ENCODE data around the gene RPN1. TPM values are rescaled to one million over a fixed set of nuclear protein-coding genes. Genes with fewer than 3 reads are reported as not detected.

RPN1 gene
- total and polyA plus RNA-seq, 2 of the 13 experiments (the other 11 are each of a cell fraction or from before 2014, with no cell fraction given) = 290 to 342 TPM

GRCh38 chr3:128575777-128576176 lies 74.8 kb downstream of the RPN1 start:
- H3K4me2 ChIP-seq (ENCODE audit: low read depth, low read length) = peak overlapping the region; percentile 41; the same call in 1 of the 2 replicates
- H3K9ac ChIP-seq (ENCODE audit: insufficient read depth, low read depth, low read length) = no peak overlapping the region
- peaks cover 12% of the 10 kb centered on the region for H3K4me1 ChIP-seq (ENCODE audit: insufficient read depth, low read length)
- intact Hi-C loops (cut with micrococcal nuclease; ENCODE audit: unreplicated experiment) (no loop called here), in situ Hi-C loops (cut with HindIII; ENCODE audit: extremely low pct_ligation_motif_present, low pct_unique_long_range_greater_than_20kb) (no loop called here)
- H3K27me3 ChIP-seq (ENCODE audit: control insufficient read depth in 1 of 2, insufficient read depth in 2 of 2, low read length in 2 of 2) = peaks cover 5 to 61% of the 10 kb centered on the region in 2 experiments; a peak in 4 of 5 replicates
- WGBS (ENCODE audit: low lambda C conversion rate) = 28% methylated on average over 7 of the region's 12 CpGs
- peaks cover 5% of the 10 kb centered on the region; the same call in 1 of the 2 replicates for H3K9me3 ChIP-seq (ENCODE audit: low read length)
- ChIA-PET POLR2A (no interaction called here), CTCF (ENCODE audit: low intra/inter-chr PET ratio, low total read pairs) (no interaction called here)
- H3K4me3 ChIP-seq (replicated peaks in 1 of 3; ENCODE audit: insufficient read depth in 1 of 3, low read depth in 2 of 3, low read length in 3 of 3) = no peak overlapping the region; a peak in 1 of 6 replicates
- no peak for FAIRE-seq
- BruUV-seq (replicated peaks) = no TSS peak
- H3K27ac ChIP-seq (ENCODE audit: extremely low read length, insufficient read depth, low read length) = no peak overlapping the region
- H2AFZ ChIP-seq (ENCODE audit: low read length) = no peak overlapping the region
- no peak for DNase-seq (ENCODE audit: low spot score)
- no peaks in the 10 kb centered on the region for H3K36me3 ChIP-seq (replicated peaks in 1 of 2; ENCODE audit: control insufficient read depth in 1 of 2, insufficient read depth in 2 of 2, low read length in 2 of 2)
- peak; percentile 49; the same call in 2 of the 3 replicates for ATAC-seq
- H3K79me2 ChIP-seq (ENCODE audit: insufficient read depth, low read length) = no peaks in the 10 kb centered on the region
- H4K20me1 ChIP-seq (ENCODE audit: insufficient read depth, low read length) = no peaks in the 10 kb centered on the region
- no peak for TF ChIP-seq SOX13 (IDR thresholded peaks at IDR 0.05)
- peak in 1 of 2 experiments; percentile 77; a peak in 2 of 4 replicates for TF ChIP-seq SOX13 (CRISPR knock-in tag; conservative IDR thresholded peaks at IDR 0.05 in 1 of 2, IDR thresholded peaks at IDR 0.05 in 1 of 2)
- TF ChIP-seq SOX6 (IDR thresholded peaks at IDR 0.05) = no peak
- peak; percentile 59 for TF ChIP-seq SOX6 (CRISPR knock-in tag; IDR thresholded peaks at IDR 0.05)
- no peak for TF ChIP-seq TAF1 (CRISPR knock-in tag; IDR thresholded peaks at IDR 0.05)
- no peak for TF ChIP-seq ELK4 (CRISPR knock-in tag; IDR thresholded peaks at IDR 0.05; ENCODE audit: borderline replicate concordance)
- no peak for TF ChIP-seq LCORL (IDR thresholded peaks at IDR 0.05)
- no peak for TF ChIP-seq LCORL (CRISPR knock-in tag; IDR thresholded peaks at IDR 0.05)
- 0 out of 2 replicates have a peak, but pooled peaks have one; percentile 27 for TF ChIP-seq MAX (IDR thresholded peaks at IDR 0.05)
- TF ChIP-seq REXO4 (CRISPR knock-in tag; IDR thresholded peaks at IDR 0.05; ENCODE audit: borderline replicate concordance) = no peak
- TF ChIP-seq ZNF234 (CRISPR knock-in tag; conservative IDR thresholded peaks at IDR 0.05) = no peak
- peak; percentile 68; the same call in 1 of the 2 replicates for TF ChIP-seq SOX5 (CRISPR knock-in tag; IDR thresholded peaks at IDR 0.05; ENCODE audit: borderline replicate concordance)
- TF ChIP-seq ZBTB43 (CRISPR knock-in tag; conservative IDR thresholded peaks at IDR 0.05) = no peak
- TF ChIP-seq RFX3 (CRISPR knock-in tag; IDR thresholded peaks at IDR 0.05) = no peak
- no peak for TF ChIP-seq ZKSCAN1 (IDR thresholded peaks at IDR 0.05; ENCODE audit: low read length)
- peak; percentile 47; the same call in 1 of the 2 replicates for TF ChIP-seq ZNF687 (CRISPR knock-in tag; IDR thresholded peaks at IDR 0.05)
- TF ChIP-seq MYPOP (CRISPR knock-in tag; IDR thresholded peaks at IDR 0.05) = no peak

Data from HepG2 (cell line).